Activated naive CD4-positive, alpha-beta T cell treated with anti-CD3 and anti-CD28 coated beads for 36 hours (primary cell): ENCODE data around the gene OXSR1. TPM values are rescaled to one million over a fixed set of nuclear protein-coding genes. Genes with fewer than 3 reads are reported as not detected.

ENCODE experiments used
- CTCF ChIA-PET: fragments of 350-600 bp; sonication (Branson Sonifier 250); formaldehyde crosslinking; loops from one replicate; lab custom pipeline; 2021; ENCODE audit warnings: antibody characterized with exemption; lab: Charles Lee
- DNase-seq: peaks from one replicate; pipeline ENCODE4 v3.0.0-alpha.2; 2020
- H3K27ac Mint-ChIP-seq: one replicate; pipeline ENCODE4 v1.8.0; 2021; ENCODE audit warnings: mild to moderate bottlenecking, mixed read lengths
- H3K27me3 Mint-ChIP-seq: one replicate; pipeline ENCODE4 v1.8.0; 2021; ENCODE audit warnings: low read depth, mixed read lengths
- H3K36me3 Mint-ChIP-seq: one replicate; pipeline ENCODE4 v1.8.0; 2021; ENCODE audit warnings: low read depth, mixed read lengths
- H3K4me1 Mint-ChIP-seq: one replicate; pipeline ENCODE4 v1.8.0; 2021; ENCODE audit warnings: low read depth, mixed read lengths
- H3K4me3 Mint-ChIP-seq: one replicate; pipeline ENCODE4 v1.8.0; 2021; ENCODE audit warnings: mild to moderate bottlenecking, moderate library complexity, mixed read lengths
- H3K9me3 Mint-ChIP-seq: one replicate; pipeline ENCODE4 v1.8.0; 2021; ENCODE audit warnings: mixed read lengths
- intact Hi-C: fragments of 100-400 bp; cut with micrococcal nuclease; formaldehyde crosslinking; loops from one replicate; pipeline ENCODE4 v1.15.1; 2023
- total RNA-seq, 2 experiments: library from RNA; stranded (reverse); gene quantifications; one replicate each; pipeline ENCODE4 v1.2.3, GENCODE V29; 2021

The OXSR1 gene
- total RNA-seq, result 10 to 100 TPM; 33.8 to 35.0 TPM

- H3K4me1 Mint-ChIP-seq, result peaks cover 41% of the 10 kb centered on the region
- peak within 1 kb of the TSS; percentile 99 for H3K27ac Mint-ChIP-seq
- peak within 1 kb of the TSS; percentile 93 for H3K4me3 Mint-ChIP-seq
- peaks cover 7% of the 10 kb centered on the region for H3K36me3 Mint-ChIP-seq
- no peaks in the 10 kb centered on the region for H3K27me3 Mint-ChIP-seq
- H3K9me3 Mint-ChIP-seq, result no peaks in the 10 kb centered on the region
- CTCF ChIA-PET, result interaction anchor here (0.7 to 4.0 kb wide), 6 partner anchors 11 to 133 kb away, joined by 3 to 19 read pairs (median 7); partner anchors contain the start of genes ACAA1 and SLC22A14
- intact Hi-C loops, result loop anchor here (1.0 to 2.0 kb wide), 9 partner anchors 9 to 1172 kb away; partner anchors contain the start of genes ACAA1, DLEC1, EPM2AIP1 and MLH1
- DNase-seq, result peak; percentile 99
Observed at GRCh38 chr3:38164952-38165721, at the start of gene OXSR1. Gene OXSR1 (plus strand): TSS chr3:38165537. CDS start chr3:38165877, 340 bp downstream.

- H3K27me3 Mint-ChIP-seq, result no peaks in the 10 kb centered on the region
- intact Hi-C loops, result loop anchor here (5.0 to 10.0 kb wide), 2 partner anchors 166 to 261 kb away; partner anchors contain the start of gene SLC22A14
- CTCF ChIA-PET, result interaction anchor here (0.8 to 4.5 kb wide), 4 partner anchors 13 to 365 kb away, joined by 3 to 31 read pairs (median 14); partner anchors contain the start of gene XYLB
- no peak for DNase-seq
- no peaks in the 10 kb centered on the region for H3K9me3 Mint-ChIP-seq
- H3K27ac Mint-ChIP-seq, result no peak overlapping the region
- peaks cover 4% of the 10 kb centered on the region for H3K4me1 Mint-ChIP-seq
- peaks cover 2% of the 10 kb centered on the region for H3K36me3 Mint-ChIP-seq
- no peak overlapping the region for H3K4me3 Mint-ChIP-seq
Observed at GRCh38 chr3:38115645-38116427, 49.5 kb upstream of the OXSR1 start.

- Mint-ChIP-seq H3K27ac (no peak overlapping the region), H3K27me3 (no peaks in the 10 kb centered on the region), H3K9me3 (no peaks in the 10 kb centered on the region), H3K4me3 (no peak overlapping the region), H3K36me3 (peaks cover 3% of the 10 kb centered on the region), H3K4me1 (peaks cover 4% of the 10 kb centered on the region)
- CTCF ChIA-PET, result interaction anchor here (0.6 to 4.5 kb wide), 9 partner anchors 88 to 366 kb away, joined by 3 to 31 read pairs (median 4); partner anchors contain the start of genes SLC22A14 and XYLB
- DNase-seq, result no peak
- intact Hi-C loops, result loop anchor here (5.0 to 10.0 kb wide), 2 partner anchors 166 to 262 kb away; partner anchors contain the start of gene SLC22A14
Observed at GRCh38 chr3:38116471-38117162, 48.7 kb upstream of the OXSR1 start.

GRCh38 chr3:38117163-38117716, 48.1 kb upstream of the OXSR1 start:
- Mint-ChIP-seq H3K27me3 (no peaks in the 10 kb centered on the region), H3K27ac (no peak overlapping the region), H3K36me3 (peaks cover 6% of the 10 kb centered on the region), H3K4me3 (no peak overlapping the region), H3K4me1 (peaks cover 4% of the 10 kb centered on the region), H3K9me3 (no peaks in the 10 kb centered on the region)
- intact Hi-C loops, result loop anchor here (5.0 to 10.0 kb wide), 2 partner anchors 165 to 262 kb away; partner anchors contain the start of gene SLC22A14
- DNase-seq, result no peak
- CTCF ChIA-PET, result interaction anchor here (0.6 to 4.5 kb wide), 16 partner anchors 11 to 473 kb away, joined by 3 to 31 read pairs (median 4); partner anchors contain the start of genes SLC22A14 and XYLB

GRCh38 chr3:38117748-38118420, 47.5 kb upstream of the OXSR1 start:
- H3K9me3 Mint-ChIP-seq, result no peaks in the 10 kb centered on the region
- H3K27ac Mint-ChIP-seq, result no peak overlapping the region
- intact Hi-C loops, result loop anchor here (1.0 to 10.0 kb wide), 7 partner anchors 144 to 378 kb away; partner anchors contain the start of genes EXOG, SLC22A14 and XYLB
- DNase-seq, result peak; percentile 88
- no peaks in the 10 kb centered on the region for H3K27me3 Mint-ChIP-seq
- peaks cover 6% of the 10 kb centered on the region for H3K36me3 Mint-ChIP-seq
- H3K4me3 Mint-ChIP-seq, result no peak overlapping the region
- peaks cover 4% of the 10 kb centered on the region for H3K4me1 Mint-ChIP-seq
- CTCF ChIA-PET, result interaction anchor here (0.6 to 4.5 kb wide), 20 partner anchors 9 to 472 kb away, joined by 3 to 31 read pairs (median 4); partner anchors contain the start of genes ACAA1, SLC22A14 and XYLB

GRCh38 chr3:38118421-38119247, 46.7 kb upstream of the OXSR1 start:
- DNase-seq, result no peak
- CTCF ChIA-PET, result interaction anchor here (0.6 to 4.5 kb wide), 19 partner anchors 10 to 364 kb away, joined by 3 to 31 read pairs (median 5); partner anchors contain the start of genes ACAA1, SLC22A14 and XYLB
- no peak overlapping the region for H3K27ac Mint-ChIP-seq
- no peaks in the 10 kb centered on the region for H3K27me3 Mint-ChIP-seq
- peaks cover 10% of the 10 kb centered on the region for H3K36me3 Mint-ChIP-seq
- no peak overlapping the region for H3K4me3 Mint-ChIP-seq
- H3K4me1 Mint-ChIP-seq, result peaks cover 4% of the 10 kb centered on the region
- no peaks in the 10 kb centered on the region for H3K9me3 Mint-ChIP-seq
- intact Hi-C loops, result loop anchor here (1.0 to 10.0 kb wide), 7 partner anchors 144 to 378 kb away; partner anchors contain the start of genes EXOG, SLC22A14 and XYLB

- Mint-ChIP-seq H3K36me3 (peaks cover 10% of the 10 kb centered on the region), H3K4me1 (peaks cover 4% of the 10 kb centered on the region)
- CTCF ChIA-PET, result interaction anchor here (0.6 to 4.5 kb wide), 12 partner anchors 10 to 361 kb away, joined by 3 to 31 read pairs (median 4); partner anchors contain the start of genes ACAA1, SLC22A14 and XYLB
Observed at GRCh38 chr3:38119248-38119544, 46.1 kb upstream of the OXSR1 start.

GRCh38 chr3:38119821-38120692, 45.3 kb upstream of the OXSR1 start:
- Mint-ChIP-seq H3K27ac (no peak overlapping the region), H3K9me3 (no peaks in the 10 kb centered on the region), H3K27me3 (no peaks in the 10 kb centered on the region), H3K4me1 (peaks cover 4% of the 10 kb centered on the region), H3K4me3 (no peak overlapping the region), H3K36me3 (peaks cover 13% of the 10 kb centered on the region)
- intact Hi-C loops, result loop anchor here (5.0 to 10.0 kb wide), 2 partner anchors 162 to 265 kb away; partner anchors contain the start of gene SLC22A14
- no peak for DNase-seq
- CTCF ChIA-PET, result interaction anchor here (0.8 to 4.5 kb wide), 5 partner anchors 9 to 361 kb away, joined by 3 to 31 read pairs (median 5); partner anchors contain the start of gene XYLB

More at GRCh38 chr3:38119248-38119544, 46.1 kb upstream of the OXSR1 start:
- Mint-ChIP-seq H3K27me3 (no peaks in the 10 kb centered on the region), H3K4me3 (no peak overlapping the region), H3K9me3 (no peaks in the 10 kb centered on the region), H3K27ac (no peak overlapping the region)
- DNase-seq, result no peak
- intact Hi-C loops, result loop anchor here (5.0 to 10.0 kb wide), 2 partner anchors 163 to 264 kb away; partner anchors contain the start of gene SLC22A14

- H3K4me1 Mint-ChIP-seq, result peaks cover 4% of the 10 kb centered on the region
- H3K4me3 Mint-ChIP-seq, result no peak overlapping the region
- H3K36me3 Mint-ChIP-seq, result peaks cover 16% of the 10 kb centered on the region
- DNase-seq, result no peak
- H3K27me3 Mint-ChIP-seq, result no peaks in the 10 kb centered on the region
- H3K9me3 Mint-ChIP-seq, result no peaks in the 10 kb centered on the region
- CTCF ChIA-PET, result no interaction called here
- intact Hi-C loops, result no loop called here
- H3K27ac Mint-ChIP-seq, result no peak overlapping the region
Observed at GRCh38 chr3:38120693-38121450, 44.5 kb upstream of the OXSR1 start.
